HG02852 (cell line): Measurements from ENCODE around the gene CIPC.

Source experiments
- ATAC-seq: cut with Tn5 transposase; IDR thresholded peaks from one replicate; pipeline ENCODE4 v1.9.1; 2021; ENCODE audit warnings: mild to moderate bottlenecking, moderate library complexity; ENCODE audit not compliant: unreplicated experiment

The CIPC gene

GRCh38 chr14:77099425-77100167, 1.5 kb downstream of the CIPC start:
- no peak for ATAC-seq

DNA sequence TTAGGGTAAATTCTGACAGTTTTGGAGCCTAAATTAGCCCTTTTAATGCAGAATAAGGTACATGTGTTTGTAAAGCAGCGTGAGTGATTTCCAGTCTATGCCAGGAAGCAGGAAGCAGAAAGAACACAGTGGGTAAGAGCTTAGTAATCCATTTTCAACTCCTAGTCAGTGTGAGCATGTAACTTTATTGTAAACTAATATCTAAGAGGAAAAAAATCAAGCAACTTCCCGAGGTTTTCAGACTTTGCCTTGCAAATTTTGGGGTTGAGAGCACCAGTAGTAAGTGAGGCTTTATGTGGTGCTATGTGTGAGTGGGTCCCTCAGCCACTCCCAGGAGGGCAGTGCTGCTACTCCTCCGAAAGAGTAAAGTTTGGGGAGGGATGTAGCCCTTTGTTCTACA, 2.9 kb downstream of the CIPC start:
- no peak for ATAC-seq

DNA sequence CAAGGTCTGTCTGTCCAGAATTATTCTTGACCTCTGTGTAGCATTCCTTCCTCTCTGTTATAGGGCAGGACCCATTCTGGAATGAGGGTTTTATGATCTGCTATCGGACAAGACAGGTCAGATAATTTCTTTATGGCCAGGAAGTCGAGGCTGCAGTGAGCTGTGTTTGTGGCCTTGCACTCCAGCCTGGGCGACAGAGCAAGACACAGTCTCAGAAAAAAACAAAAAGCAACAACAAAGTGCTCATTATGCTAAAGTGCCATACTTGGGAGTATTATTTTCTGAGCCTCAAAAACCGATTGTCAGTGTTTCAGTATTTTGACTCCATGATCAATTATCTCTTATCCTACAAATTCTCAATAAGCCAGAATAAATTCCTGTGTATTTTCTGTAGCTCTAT, 4.1 kb downstream of the CIPC start:
- ATAC-seq, result no peak

- ATAC-seq, result no peak
Observed at GRCh38 chr14:77103475-77103874, 5.4 kb downstream of the CIPC start.

GRCh38 chr14:77103951-77104350, 5.9 kb downstream of the CIPC start:
- no peak for ATAC-seq

DNA sequence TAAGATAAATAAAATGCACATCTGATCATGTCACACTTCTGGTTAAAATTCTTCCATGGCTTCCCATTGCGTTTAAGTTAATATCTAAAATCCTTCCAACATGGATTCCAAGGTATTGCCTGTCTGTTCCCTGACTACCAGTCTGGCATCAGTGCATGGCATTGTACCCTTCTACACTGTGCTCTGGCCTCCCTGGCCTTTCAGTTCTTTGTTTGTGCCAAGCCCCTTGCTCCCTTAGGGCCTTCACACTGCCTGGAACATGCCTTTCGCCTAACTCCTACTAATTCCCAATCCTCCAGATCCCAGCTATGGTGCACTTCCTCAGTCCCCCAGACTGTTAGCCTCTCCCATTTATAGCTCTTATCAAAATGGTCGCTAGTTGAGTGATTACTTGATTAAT, 6.3 kb downstream of the CIPC start:
- ATAC-seq, result no peak

- ATAC-seq, result no peak
Observed at GRCh38 chr14:77105145-77105939, 7.3 kb downstream of the CIPC start.

- no peak for ATAC-seq
Observed at GRCh38 chr14:77106666-77107065, 8.6 kb downstream of the CIPC start.

DNA sequence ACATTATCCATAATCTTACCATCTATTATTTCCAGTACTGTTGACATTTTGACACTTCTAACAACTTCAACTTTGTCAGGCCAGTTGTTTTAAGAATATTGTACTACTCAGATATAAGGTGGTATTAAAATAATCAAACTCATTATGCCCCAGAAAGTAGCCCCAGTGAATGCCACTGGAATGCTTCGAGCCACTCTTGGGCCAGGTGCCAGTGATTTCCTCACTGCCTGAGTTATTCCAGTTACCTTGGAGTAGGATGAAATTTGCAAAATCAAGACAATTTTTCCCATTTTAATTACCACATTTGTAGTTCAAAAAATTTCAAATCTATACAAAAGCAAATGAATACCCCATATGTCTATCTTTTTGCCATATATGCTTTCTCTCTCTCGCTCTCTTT, 9.2 kb downstream of the CIPC start:
- ATAC-seq, result no peak

DNA sequence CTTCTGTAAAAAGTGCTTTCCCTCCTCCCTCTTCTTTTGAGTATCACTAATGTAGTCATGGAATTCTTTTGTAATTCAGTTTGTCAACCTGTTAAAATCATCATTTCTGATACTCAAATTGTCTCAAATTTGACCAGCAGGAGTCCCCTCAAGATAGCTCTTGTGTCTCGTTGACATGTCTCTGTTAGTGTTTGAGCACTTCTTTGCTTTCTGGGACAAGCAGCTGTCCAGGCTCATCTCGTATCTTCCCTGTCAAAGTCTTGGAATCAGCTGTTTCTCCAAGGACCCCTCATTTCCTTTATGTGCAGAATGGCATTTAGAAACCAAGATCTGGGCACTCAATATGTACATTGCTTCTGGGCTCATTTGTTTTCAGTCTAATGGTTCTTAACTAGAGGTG, 10.7 kb downstream of the CIPC start:
- no peak for ATAC-seq

GRCh38 chr14:77109656-77110055, 11.6 kb downstream of the CIPC start:
- ATAC-seq, result no peak

GRCh38 chr14:77110286-77110685, 12.2 kb downstream of the CIPC start:
- no peak for ATAC-seq

DNA sequence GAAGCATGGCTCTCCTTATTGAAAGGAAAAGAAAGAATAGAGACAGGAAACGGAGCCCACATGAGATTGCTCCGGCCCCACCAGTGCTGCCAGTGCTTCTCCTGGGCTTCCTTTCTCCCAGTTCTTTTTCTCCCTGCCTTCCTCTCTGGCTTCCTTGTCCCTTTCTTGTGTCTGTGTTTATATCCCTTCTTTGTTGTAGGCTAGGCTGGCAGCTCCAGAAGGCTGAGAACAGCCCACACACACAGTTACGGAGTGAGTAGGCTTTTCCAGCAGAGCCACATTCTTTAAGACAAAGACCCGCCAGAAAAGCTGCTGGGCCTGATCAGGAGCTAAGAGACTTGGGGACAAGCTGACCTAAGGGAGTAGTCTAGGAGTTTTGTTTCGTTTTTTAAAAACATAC, 13.0 kb downstream of the CIPC start:
- no peak for ATAC-seq

GRCh38 chr14:77113644-77114043, 15.6 kb downstream of the CIPC start:
- ATAC-seq, result no peak

- ATAC-seq, result no peak
Observed at GRCh38 chr14:77114609-77115008, 16.6 kb downstream of the CIPC start.

DNA sequence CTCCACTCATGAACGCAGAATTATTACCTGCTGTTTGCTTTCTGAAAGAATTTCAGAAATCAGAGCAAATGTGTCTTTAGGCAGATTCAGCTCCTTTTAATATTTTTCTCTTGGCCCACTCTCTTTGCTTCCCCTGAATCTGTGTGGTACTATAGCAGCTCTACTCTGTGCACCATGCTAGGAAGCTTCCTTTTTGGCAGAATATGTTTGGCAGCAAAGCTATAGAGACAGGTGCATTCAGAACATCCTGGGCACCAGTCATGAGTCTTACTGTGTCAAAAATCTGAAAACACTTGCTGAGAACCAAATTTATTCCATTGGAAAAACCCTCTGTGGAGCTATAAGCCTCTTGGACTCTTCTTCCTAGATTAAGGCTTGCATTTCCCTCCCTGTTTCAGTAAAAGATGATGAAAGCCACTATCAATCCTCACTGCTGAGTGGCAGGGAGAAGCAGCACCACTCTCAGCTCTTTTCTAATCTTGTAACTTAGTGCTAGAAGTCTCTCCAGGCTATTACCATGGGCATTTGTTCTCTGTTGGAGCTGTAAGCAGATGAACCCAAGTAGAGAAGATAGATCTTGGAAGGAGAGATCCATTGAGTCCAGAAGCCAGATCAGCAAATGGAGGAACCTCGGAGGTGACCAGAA, 18.2 kb downstream of the CIPC start:
- no peak for ATAC-seq

DNA sequence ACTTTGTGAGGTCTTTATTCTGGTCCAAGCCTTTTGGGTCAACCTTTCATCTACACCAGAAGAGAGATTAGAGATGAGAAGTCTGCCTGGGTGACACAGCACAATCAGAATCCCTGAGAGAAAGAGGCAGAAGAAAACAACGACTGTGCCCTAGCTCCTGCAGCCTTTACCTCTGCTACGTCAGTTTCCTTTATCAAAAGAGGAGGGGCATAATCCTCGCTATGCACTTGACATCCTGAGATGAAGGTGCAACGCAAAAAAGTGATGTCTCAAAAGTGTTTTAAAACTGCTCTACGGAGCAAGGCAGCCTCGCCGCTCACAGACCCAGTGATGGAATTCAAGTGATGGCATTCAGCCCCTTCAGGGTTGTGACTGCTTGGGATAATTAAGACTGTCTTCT, 21.8 kb downstream of the CIPC start:
- ATAC-seq, result no peak

- ATAC-seq, result peak; percentile 85
Observed at GRCh38 chr14:77120771-77121743, 23.0 kb downstream of the CIPC start.

DNA sequence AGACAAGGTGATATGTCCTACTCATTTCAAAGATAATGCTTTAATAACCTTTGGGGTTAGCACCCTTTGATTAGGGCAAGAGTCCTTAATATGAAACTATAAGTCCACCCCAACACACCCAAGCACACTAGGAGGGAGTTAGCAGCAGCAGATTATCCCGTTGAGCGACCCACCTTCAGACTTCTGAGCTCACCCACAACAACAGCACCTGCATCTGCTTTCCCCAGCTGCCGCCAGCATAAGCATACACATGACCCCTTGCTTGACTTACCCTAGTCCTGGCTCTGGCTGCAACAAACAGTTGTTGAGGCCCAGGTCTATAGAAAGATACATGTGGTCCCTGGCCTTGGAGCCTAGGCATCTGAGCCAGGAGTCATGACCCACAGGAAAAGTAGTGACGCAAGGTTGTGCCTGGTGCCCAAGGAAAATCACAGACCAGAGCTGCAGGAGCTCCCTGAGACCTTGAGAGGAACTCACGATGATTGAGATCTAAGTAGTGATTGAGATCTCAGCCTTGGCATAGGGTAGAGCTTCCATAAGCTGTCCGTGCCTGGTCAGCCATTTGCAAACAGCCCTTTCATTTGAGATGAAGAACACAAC, 24.6 kb downstream of the CIPC start:
- ATAC-seq, result no peak
